ENCODE results near the gene PPM1L. TPM values are rescaled to one million over a fixed set of nuclear protein-coding genes. Genes with fewer than 3 reads are reported as not detected.
A peak's percentile ranks its signal among the peaks of the same experiment; 100 is the strongest.

PPM1L gene
- total and polyA plus RNA-seq, 2 of the 13 experiments (the other 11 are each of a cell fraction or from before 2014, with no cell fraction given), result 0.22 to 1.4 TPM

DNA sequence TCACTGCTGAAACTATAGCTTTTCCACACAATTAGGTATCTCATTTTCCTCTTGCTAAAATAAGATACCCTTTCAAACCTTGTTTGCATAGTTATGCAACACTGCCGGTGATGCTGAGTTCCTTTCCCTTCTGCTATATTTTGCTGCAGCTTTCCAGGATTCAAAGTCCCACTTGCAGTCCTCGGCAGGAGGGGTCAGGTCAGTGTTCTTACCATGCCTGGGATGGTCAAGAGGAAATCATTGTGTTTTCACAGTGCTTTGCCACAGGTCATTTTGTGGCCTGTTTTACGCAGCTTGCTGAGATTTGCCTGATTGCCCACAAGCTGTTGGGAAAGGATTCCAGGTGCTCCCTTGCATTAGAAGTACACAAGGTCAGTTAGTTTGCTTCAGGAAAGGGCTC lies 192.2 kb downstream of the PPM1L start (continued):
- TF ChIP-seq FOSL1 (CRISPR knock-in tag; IDR thresholded peaks at IDR 0.05; ENCODE audit: borderline replicate concordance) (no peak), EP300 (IDR thresholded peaks at IDR 0.05; ENCODE audit: low read depth in 2 of 2, low read length in 2 of 2) (peak in 1 of 2 experiments; percentile 31; a peak in 1 of 4 replicates), EP300 (CRISPR knock-in tag; IDR thresholded peaks at IDR 0.05; ENCODE audit: borderline replicate concordance) (no peak), CEBPB (IDR thresholded peaks at IDR 0.05; ENCODE audit: borderline replicate concordance, low read depth, low read length) (peak; percentile 80), GFI1 (CRISPR knock-in tag; IDR thresholded peaks at IDR 0.05; ENCODE audit: borderline replicate concordance) (peak; percentile 85), YEATS4 (CRISPR knock-in tag; IDR thresholded peaks at IDR 0.05; ENCODE audit: borderline replicate concordance) (no peak), ARNT (IDR thresholded peaks at IDR 0.05) (no peak), PAX8 (CRISPR knock-in tag; IDR thresholded peaks at IDR 0.05; ENCODE audit: borderline replicate concordance) (no peak), ERF (CRISPR knock-in tag; IDR thresholded peaks at IDR 0.05) (0 out of 2 replicates have a peak, but pooled peaks have one; percentile 34), CCAR2 (optimal IDR thresholded peaks at IDR 0.05; ENCODE audit: low read depth, low read length) (no peak), TEAD3 (CRISPR knock-in tag; optimal IDR thresholded peaks at IDR 0.05; ENCODE audit: borderline replicate concordance) (peak; percentile 52), SOX13 (IDR thresholded peaks at IDR 0.05) (no peak), SOX13 (CRISPR knock-in tag; conservative IDR thresholded peaks at IDR 0.05 in 1 of 2, IDR thresholded peaks at IDR 0.05 in 1 of 2) (peak in 1 of 2 experiments; percentile 60; a peak in 2 of 4 replicates), HDAC1 (CRISPR knock-in tag; IDR thresholded peaks at IDR 0.05) (peak; percentile 85), ZNF644 (CRISPR knock-in tag; IDR thresholded peaks at IDR 0.05; ENCODE audit: low read depth) (no peak), HNF4G (IDR thresholded peaks at IDR 0.05; ENCODE audit: borderline replicate concordance, low read depth, low read length) (0 out of 2 replicates have a peak, but pooled peaks have one; percentile 69), HNF4G (CRISPR knock-in tag; IDR thresholded peaks at IDR 0.05; ENCODE audit: borderline replicate concordance, low read depth) (peak; percentile 64; the same call in 1 of the 2 replicates), ZNF331 (CRISPR knock-in tag; IDR thresholded peaks at IDR 0.05) (peak; percentile 72; the same call in 1 of the 2 replicates), NR2F2 (IDR thresholded peaks at IDR 0.05; ENCODE audit: borderline replicate concordance, low read depth) (peak; percentile 56; the same call in 1 of the 2 replicates)
- TF ChIP-seq, protein P1, sequence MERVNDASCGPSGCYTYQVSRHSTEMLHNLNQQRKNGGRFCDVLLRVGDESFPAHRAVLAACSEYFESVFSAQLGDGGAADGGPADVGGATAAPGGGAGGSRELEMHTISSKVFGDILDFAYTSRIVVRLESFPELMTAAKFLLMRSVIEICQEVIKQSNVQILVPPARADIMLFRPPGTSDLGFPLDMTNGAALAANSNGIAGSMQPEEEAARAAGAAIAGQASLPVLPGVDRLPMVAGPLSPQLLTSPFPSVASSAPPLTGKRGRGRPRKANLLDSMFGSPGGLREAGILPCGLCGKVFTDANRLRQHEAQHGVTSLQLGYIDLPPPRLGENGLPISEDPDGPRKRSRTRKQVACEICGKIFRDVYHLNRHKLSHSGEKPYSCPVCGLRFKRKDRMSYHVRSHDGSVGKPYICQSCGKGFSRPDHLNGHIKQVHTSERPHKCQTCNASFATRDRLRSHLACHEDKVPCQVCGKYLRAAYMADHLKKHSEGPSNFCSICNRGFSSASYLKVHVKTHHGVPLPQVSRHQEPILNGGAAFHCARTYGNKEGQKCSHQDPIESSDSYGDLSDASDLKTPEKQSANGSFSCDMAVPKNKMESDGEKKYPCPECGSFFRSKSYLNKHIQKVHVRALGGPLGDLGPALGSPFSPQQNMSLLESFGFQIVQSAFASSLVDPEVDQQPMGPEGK (CRISPR knock-in tag; IDR thresholded peaks at IDR 0.05), result peak; percentile 40; the same call in 1 of the 2 replicates
- TF ChIP-seq, protein P2, sequence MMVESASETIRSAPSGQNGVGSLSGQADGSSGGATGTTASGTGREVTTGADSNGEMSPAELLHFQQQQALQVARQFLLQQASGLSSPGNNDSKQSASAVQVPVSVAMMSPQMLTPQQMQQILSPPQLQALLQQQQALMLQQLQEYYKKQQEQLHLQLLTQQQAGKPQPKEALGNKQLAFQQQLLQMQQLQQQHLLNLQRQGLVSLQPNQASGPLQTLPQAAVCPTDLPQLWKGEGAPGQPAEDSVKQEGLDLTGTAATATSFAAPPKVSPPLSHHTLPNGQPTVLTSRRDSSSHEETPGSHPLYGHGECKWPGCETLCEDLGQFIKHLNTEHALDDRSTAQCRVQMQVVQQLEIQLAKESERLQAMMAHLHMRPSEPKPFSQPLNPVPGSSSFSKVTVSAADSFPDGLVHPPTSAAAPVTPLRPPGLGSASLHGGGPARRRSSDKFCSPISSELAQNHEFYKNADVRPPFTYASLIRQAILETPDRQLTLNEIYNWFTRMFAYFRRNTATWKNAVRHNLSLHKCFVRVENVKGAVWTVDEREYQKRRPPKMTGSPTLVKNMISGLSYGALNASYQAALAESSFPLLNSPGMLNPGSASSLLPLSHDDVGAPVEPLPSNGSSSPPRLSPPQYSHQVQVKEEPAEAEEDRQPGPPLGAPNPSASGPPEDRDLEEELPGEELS (CRISPR knock-in tag; IDR thresholded peaks at IDR 0.05), result peak; percentile 72
- TF ChIP-seq, protein P3, sequence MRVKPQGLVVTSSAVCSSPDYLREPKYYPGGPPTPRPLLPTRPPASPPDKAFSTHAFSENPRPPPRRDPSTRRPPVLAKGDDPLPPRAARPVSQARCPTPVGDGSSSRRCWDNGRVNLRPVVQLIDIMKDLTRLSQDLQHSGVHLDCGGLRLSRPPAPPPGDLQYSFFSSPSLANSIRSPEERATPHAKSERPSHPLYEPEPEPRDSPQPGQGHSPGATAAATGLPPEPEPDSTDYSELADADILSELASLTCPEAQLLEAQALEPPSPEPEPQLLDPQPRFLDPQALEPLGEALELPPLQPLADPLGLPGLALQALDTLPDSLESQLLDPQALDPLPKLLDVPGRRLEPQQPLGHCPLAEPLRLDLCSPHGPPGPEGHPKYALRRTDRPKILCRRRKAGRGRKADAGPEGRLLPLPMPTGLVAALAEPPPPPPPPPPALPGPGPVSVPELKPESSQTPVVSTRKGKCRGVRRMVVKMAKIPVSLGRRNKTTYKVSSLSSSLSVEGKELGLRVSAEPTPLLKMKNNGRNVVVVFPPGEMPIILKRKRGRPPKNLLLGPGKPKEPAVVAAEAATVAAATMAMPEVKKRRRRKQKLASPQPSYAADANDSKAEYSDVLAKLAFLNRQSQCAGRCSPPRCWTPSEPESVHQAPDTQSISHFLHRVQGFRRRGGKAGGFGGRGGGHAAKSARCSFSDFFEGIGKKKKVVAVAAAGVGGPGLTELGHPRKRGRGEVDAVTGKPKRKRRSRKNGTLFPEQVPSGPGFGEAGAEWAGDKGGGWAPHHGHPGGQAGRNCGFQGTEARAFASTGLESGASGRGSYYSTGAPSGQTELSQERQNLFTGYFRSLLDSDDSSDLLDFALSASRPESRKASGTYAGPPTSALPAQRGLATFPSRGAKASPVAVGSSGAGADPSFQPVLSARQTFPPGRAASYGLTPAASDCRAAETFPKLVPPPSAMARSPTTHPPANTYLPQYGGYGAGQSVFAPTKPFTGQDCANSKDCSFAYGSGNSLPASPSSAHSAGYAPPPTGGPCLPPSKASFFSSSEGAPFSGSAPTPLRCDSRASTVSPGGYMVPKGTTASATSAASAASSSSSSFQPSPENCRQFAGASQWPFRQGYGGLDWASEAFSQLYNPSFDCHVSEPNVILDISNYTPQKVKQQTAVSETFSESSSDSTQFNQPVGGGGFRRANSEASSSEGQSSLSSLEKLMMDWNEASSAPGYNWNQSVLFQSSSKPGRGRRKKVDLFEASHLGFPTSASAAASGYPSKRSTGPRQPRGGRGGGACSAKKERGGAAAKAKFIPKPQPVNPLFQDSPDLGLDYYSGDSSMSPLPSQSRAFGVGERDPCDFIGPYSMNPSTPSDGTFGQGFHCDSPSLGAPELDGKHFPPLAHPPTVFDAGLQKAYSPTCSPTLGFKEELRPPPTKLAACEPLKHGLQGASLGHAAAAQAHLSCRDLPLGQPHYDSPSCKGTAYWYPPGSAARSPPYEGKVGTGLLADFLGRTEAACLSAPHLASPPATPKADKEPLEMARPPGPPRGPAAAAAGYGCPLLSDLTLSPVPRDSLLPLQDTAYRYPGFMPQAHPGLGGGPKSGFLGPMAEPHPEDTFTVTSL (CRISPR knock-in tag; IDR thresholded peaks at IDR 0.05; ENCODE audit: borderline replicate concordance), result peak; percentile 77; the same call in 1 of the 2 replicates

Data from HepG2 (cell line).